ENCODE data around the gene OSTM1.

- no peak for TF ChIP-seq CTCF (conservative IDR thresholded peaks at IDR 0.05; ENCODE audit: low read depth, low read length)
- no peak for TF ChIP-seq EZH2 (IDR thresholded peaks at IDR 0.05; ENCODE audit: borderline replicate concordance, low read depth, low read length, poor library complexity, severe bottlenecking)
Measured at GRCh38 chr6:108074057-108074358, 533 bp downstream of the OSTM1 start.

Data from A673 (cell line).